CD14-positive monocyte (primary cell): ENCODE data around the gene SCYL1. TPM values are rescaled to one million over a fixed set of nuclear protein-coding genes. Genes with fewer than 3 reads are reported as not detected.

Experiments used
- DNase-seq, 3 donors: peaks; one replicate each; pipeline ENCODE4 v3.0.0-alpha.2; 2011 to 2022
- H2AFZ ChIP-seq: 2 replicates; pipeline ENCODE4 v1.6.0; 2012; ENCODE audit warnings: mild to moderate bottlenecking, low read depth, low read length, inconsistent platforms; ENCODE audit not compliant: insufficient read depth, poor library complexity, severe bottlenecking
- H3K27ac ChIP-seq, 2 donors: 1 replicate in 1 of 2; 2 replicates in 1 of 2; pipeline ENCODE4 v1.5.1; 2012 to 2013; ENCODE audit warnings: low read length in 2 of 2, control low read depth in 1 of 2, inconsistent platforms in 1 of 2, low read depth in 1 of 2, mild to moderate bottlenecking in 1 of 2
- H3K27me3 ChIP-seq, 2 donors: one replicate each; pipeline versions ENCODE4 v1.6.0 to v1.6.1; 2011 to 2013; ENCODE audit warnings: low read length in 2 of 2; ENCODE audit not compliant: control insufficient read depth in 2 of 2, insufficient read depth in 2 of 2
- H3K36me3 ChIP-seq, 2 donors: replicated peaks in 1 of 2; 1 replicate in 1 of 2; 2 replicates in 1 of 2; pipeline versions ENCODE4 v1.5.1 to v1.6.1; 2012 to 2013; ENCODE audit warnings: low read length in 2 of 2, control low read depth in 1 of 2, inconsistent platforms in 1 of 2, mild to moderate bottlenecking in 1 of 2; ENCODE audit not compliant: insufficient read depth in 2 of 2, control insufficient read depth in 1 of 2
- H3K4me1 ChIP-seq, 2 donors: 1 replicate in 1 of 2; 2 replicates in 1 of 2; pipeline versions ENCODE4 v1.5.1 to v1.6.1; 2012 to 2013; ENCODE audit warnings: low read length in 2 of 2, control low read depth in 1 of 2, inconsistent platforms in 1 of 2, mild to moderate bottlenecking in 1 of 2, moderate library complexity in 1 of 2; ENCODE audit not compliant: insufficient read depth in 2 of 2, control insufficient read depth in 1 of 2
- H3K4me2 ChIP-seq: replicated peaks from 2 replicates; pipeline ENCODE3; 2012; ENCODE audit warnings: low read length, moderate library complexity, mild to moderate bottlenecking; ENCODE audit not compliant: poor library complexity, severe bottlenecking; ENCODE audit errors: extremely low read depth
- H3K4me3 ChIP-seq, 3 experiments: fragments of 200-600 bp in 1 of 3; sonication (generic) in 1 of 3; replicated peaks in 1 of 3; 1 replicate in 2 of 3; 2 replicates in 1 of 3; pipeline ENCODE4 v1.5.1; 2011 to 2013; ENCODE audit warnings: low read length in 3 of 3, mild to moderate bottlenecking in 3 of 3, control low read depth in 2 of 3, low read depth in 2 of 3, inconsistent platforms in 1 of 3, moderate library complexity in 1 of 3
- H3K79me2 ChIP-seq: 2 replicates; pipeline ENCODE4 v1.6.0; 2012; ENCODE audit warnings: mild to moderate bottlenecking, control low read depth, inconsistent platforms, low read length, moderate library complexity; ENCODE audit not compliant: insufficient read depth
- H3K9ac ChIP-seq: 2 replicates; pipeline ENCODE4 v1.6.0; 2017; ENCODE audit warnings: low read length, mild to moderate bottlenecking; ENCODE audit not compliant: insufficient read depth, poor library complexity, severe bottlenecking
- H3K9me3 ChIP-seq, 2 donors: replicated peaks in 1 of 2; 1 replicate in 1 of 2; 2 replicates in 1 of 2; pipeline versions ENCODE4 v1.5.1 to v1.6.1; 2012 to 2013; ENCODE audit warnings: low read length in 2 of 2, control low read depth in 1 of 2; ENCODE audit not compliant: control insufficient read depth in 1 of 2, insufficient read depth in 1 of 2
- H4K20me1 ChIP-seq: 2 replicates; pipeline ENCODE4 v1.6.0; 2012; ENCODE audit warnings: mild to moderate bottlenecking, low read length, control low read depth, moderate library complexity; ENCODE audit not compliant: insufficient read depth
- H3K27ac Mint-ChIP-seq, 7 donors: one replicate each; pipeline ENCODE4 v1.8.0; 2020; ENCODE audit warnings: mild to moderate bottlenecking in 7 of 7, mixed read lengths in 7 of 7, moderate library complexity in 6 of 7, inconsistent platforms in 2 of 7
- H3K27me3 Mint-ChIP-seq, 3 donors: one replicate each; pipeline ENCODE4 v1.8.0; 2021 to 2022; ENCODE audit warnings: low read depth in 3 of 3, mild to moderate bottlenecking in 3 of 3, mixed read lengths in 3 of 3, moderate library complexity in 3 of 3, inconsistent platforms in 1 of 3
- H3K36me3 Mint-ChIP-seq, 2 donors: one replicate each; pipeline ENCODE4 v1.8.0; 2020; ENCODE audit warnings: mixed read lengths in 2 of 2, inconsistent platforms in 1 of 2, mild to moderate bottlenecking in 1 of 2
- H3K4me1 Mint-ChIP-seq: one replicate; pipeline ENCODE4 v1.8.0; 2020; ENCODE audit warnings: mild to moderate bottlenecking, mixed read lengths
- H3K4me3 Mint-ChIP-seq, 2 donors: one replicate each; pipeline ENCODE4 v1.8.0; 2020; ENCODE audit warnings: mild to moderate bottlenecking in 2 of 2, mixed read lengths in 2 of 2, moderate library complexity in 1 of 2
- H3K9me3 Mint-ChIP-seq, 7 donors: one replicate each; pipeline ENCODE4 v1.8.0; 2020 to 2022; ENCODE audit warnings: mixed read lengths in 7 of 7, mild to moderate bottlenecking in 6 of 7, moderate library complexity in 6 of 7, inconsistent platforms in 2 of 7
- CTCF ChIP-seq: fragments of 200-600 bp; IDR thresholded peaks from one replicate; pipeline ENCODE4 v1.8.0; 2022; ENCODE audit warnings: antibody characterized with exemption, mild to moderate bottlenecking
- WGBS: methylation state at CpG from one replicate; pipeline ENCODE4 v1.1.5; 2013; ENCODE audit warnings: missing lambda C conversion rate; ENCODE audit not compliant: insufficient coverage; 5-methylcytosine and 5-hydroxymethylcytosine counted together
- intact Hi-C, 2 donors: fragments of 100-400 bp; cut with micrococcal nuclease; formaldehyde crosslinking; loops; one replicate each; pipeline versions ENCODE4 v1.15.0 to v1.15.1; 2023
- polyA plus RNA-seq, 3 donors: library from polyadenylated mRNA; depleted of rRNA in 1 of 3; unstranded in 2 of 3; stranded (reverse) in 1 of 3; fragments of 300-500 nt in 2 of 3; fragments of >200 nt in 1 of 3; fragmentation: Illumina TruSeq in 2 of 3; gene quantifications; 1 replicate in 2 of 3; 2 replicates in 1 of 3; pipeline ENCODE4 v1.2.3, GENCODE V29; 2012 to 2021

SCYL1 gene
- polyA plus RNA-seq, 3 donors: 18.6 to 71.6 (median 29.7) TPM

- Histone ChIP-seq H3K27me3 (peaks cover 0 to 33% of the 10 kb centered on the region in 2 donors), H3K9me3 (no peaks in the 10 kb centered on the region), H3K4me1 (peaks cover 19 to 46% of the 10 kb centered on the region in 2 donors), H3K9ac (no peak overlapping the region), H2AFZ (no peak overlapping the region), H3K4me2 (no peak overlapping the region), H3K36me3 (no peaks in the 10 kb centered on the region), H4K20me1 (no peaks in the 10 kb centered on the region), H3K79me2 (no peaks in the 10 kb centered on the region), H3K4me3 (no peak overlapping the region), H3K27ac (no peak overlapping the region)
- peak overlapping the region in 1 of 7 donors; percentile 72 for H3K27ac Mint-ChIP-seq
- peaks cover 0 to 2% (median 0%) of the 10 kb centered on the region in 7 donors for H3K9me3 Mint-ChIP-seq
- no peak overlapping the region for H3K4me3 Mint-ChIP-seq
- 77% methylated on average over 10 of the region's 15 CpGs for WGBS
- peaks cover 0 to 9% of the 10 kb centered on the region in 2 donors for H3K36me3 Mint-ChIP-seq
- peaks cover 19 to 41% (median 27%) of the 10 kb centered on the region in 3 donors for H3K27me3 Mint-ChIP-seq
- DNase-seq: no peak
- TF ChIP-seq CTCF: no peak
- H3K4me1 Mint-ChIP-seq: peaks cover 37% of the 10 kb centered on the region
- intact Hi-C loops: no loop called here
Observed at GRCh38 chr11:65560555-65561418, 35.9 kb downstream of the SCYL1 start.

- Mint-ChIP-seq H3K36me3 (peaks cover 3 to 6% of the 10 kb centered on the region in 2 donors), H3K4me1 (peaks cover 39% of the 10 kb centered on the region), H3K27ac (no peak overlapping the region), H3K4me3 (no peak overlapping the region), H3K27me3 (peaks cover 11 to 34% (median 24%) of the 10 kb centered on the region in 3 donors), H3K9me3 (peaks cover 0 to 2% (median 0%) of the 10 kb centered on the region in 7 donors)
- Histone ChIP-seq H3K27ac (no peak overlapping the region), H3K36me3 (peaks cover 0 to 3% of the 10 kb centered on the region in 2 donors), H2AFZ (no peak overlapping the region), H3K9me3 (no peaks in the 10 kb centered on the region), H3K4me2 (no peak overlapping the region), H3K79me2 (peaks cover 1% of the 10 kb centered on the region), H3K4me1 (peaks cover 22 to 42% of the 10 kb centered on the region in 2 donors), H3K27me3 (peaks cover 0 to 28% of the 10 kb centered on the region in 2 donors), H3K9ac (no peak overlapping the region), H4K20me1 (peaks cover 4% of the 10 kb centered on the region), H3K4me3 (no peak overlapping the region)
- 100% methylated on average over 5 of the region's 7 CpGs for WGBS
- DNase-seq: no peak
- TF ChIP-seq CTCF: no peak
- intact Hi-C loops: no loop called here
Observed at GRCh38 chr11:65562020-65562419, 37.1 kb downstream of the SCYL1 start.
